NCI-H2196 treated with DMSO at 0.1 percent for 48 hours (cell line): ENCODE results near the gene RIBC1.
"Not testable (repeated sequence)": the region's sequence is repeated elsewhere in the genome, so short reads cannot be mapped to it uniquely, and the experiment has no call there.

ENCODE experiments used
- DNase-seq: peaks from one replicate; lab custom pipeline; 2025; ENCODE audit not compliant: unreplicated experiment; lab: John Stamatoyannopoulos, UW

The RIBC1 gene

GRCh38 chrX:53435997-53436396, 13.3 kb downstream of the RIBC1 start:
- peak; percentile 6 for DNase-seq

DNA sequence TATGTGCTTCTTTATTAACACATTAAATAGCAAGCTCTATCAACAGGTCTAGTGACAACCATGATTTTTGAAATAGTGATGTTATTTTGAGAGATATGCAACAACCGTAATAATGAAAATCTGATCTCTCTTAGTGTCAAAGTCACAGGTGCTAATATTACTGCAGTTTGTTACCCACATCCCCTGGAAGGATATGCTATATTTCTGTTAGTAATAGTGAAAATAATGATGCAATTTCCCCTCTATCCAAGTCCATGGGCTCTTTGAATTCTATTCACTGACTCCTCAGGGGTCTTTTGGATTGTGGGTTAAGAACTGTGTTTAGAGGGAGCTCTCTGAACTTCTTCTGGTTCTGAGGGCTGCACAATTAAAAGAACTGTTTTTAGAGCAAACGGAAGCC, 14.5 kb downstream of the RIBC1 start:
- no peak for DNase-seq

- DNase-seq: no peak
These were observed 15.6 kb downstream of the RIBC1 start for GRCh38 chrX:53438174-53438831.

- DNase-seq: no peak
These were observed 16.2 kb downstream of the RIBC1 start for GRCh38 chrX:53438832-53439230.

DNA sequence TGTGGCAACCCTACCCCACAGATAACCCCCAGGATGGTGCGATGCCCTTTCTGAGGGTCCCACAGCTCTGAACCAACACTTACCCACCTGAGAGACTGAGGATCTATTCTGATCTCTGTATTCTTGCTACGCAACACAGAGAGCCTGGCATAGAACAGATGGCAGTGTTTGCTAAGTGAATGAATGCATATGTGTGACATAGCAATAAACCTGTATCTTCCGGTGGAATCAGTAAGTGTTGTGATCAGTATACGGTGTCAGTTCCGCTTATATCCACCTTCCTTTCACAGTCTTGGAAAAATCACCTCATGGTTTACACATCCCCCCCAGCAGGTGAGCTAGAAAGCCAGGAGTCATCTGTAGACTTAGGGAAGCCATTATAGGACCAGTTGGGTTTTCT, 17.4 kb downstream of the RIBC1 start:
- DNase-seq: no peak

GRCh38 chrX:53440621-53441517, 18.2 kb downstream of the RIBC1 start:
- no peak for DNase-seq

DNA sequence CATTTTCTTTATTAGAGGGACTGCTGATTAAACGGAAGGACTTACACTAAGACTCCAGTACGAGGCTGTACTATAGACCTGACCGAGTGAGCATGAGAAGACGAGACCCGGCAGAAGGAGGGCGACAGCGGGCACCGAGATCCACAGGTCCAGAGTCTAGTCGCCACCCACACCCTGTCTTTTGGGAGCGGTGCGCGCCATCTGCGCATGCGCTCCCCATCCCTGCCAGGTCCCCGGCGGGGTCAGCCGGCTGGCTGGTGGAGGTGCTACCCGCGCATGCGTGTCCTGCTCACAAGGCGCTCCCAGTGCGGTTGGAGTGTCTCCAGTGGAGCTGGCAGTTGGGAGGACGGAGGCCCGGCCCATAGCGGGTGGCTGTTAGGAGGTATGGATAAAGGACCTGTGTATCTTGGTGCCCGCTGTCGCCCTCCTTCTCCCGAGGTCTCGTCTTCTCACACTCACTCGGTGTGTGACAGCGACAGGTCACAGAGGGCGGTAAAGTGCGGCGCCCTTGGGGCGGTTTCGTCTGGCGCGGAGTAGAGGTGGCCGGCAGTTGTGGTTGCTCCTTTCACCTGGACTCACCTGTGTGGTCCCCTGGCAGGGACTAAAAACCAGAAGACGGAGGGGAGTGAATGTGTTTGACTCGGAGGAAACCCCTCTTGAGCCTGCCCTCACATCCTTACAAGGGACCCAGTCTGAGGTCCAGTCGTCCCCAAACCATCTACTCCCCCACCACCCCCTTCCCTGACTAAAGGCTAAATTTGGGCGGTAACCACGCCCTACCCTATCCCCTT, 19.1 kb downstream of the RIBC1 start:
- DNase-seq: peak; percentile 58

DNA sequence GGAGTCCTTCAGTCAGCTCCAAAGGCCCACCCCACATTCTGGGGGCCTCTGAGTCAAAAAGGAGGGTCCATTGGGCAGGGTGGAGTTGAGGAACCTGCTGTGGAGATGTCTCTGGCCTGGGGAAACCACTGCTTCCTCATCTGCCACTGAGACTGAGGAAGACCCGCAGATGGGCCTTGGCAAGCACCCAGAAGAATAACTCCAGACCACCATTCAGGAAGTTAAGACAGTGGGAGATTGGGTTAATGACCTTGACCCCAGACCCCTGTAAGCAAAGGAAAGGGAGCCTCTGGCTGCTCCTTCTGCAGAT, 19.6 kb downstream of the RIBC1 start:
- no peak for DNase-seq

GRCh38 chrX:53445977-53446376, 23.3 kb downstream of the RIBC1 start:
- no peak for DNase-seq

- no peak for DNase-seq
These were observed 24.8 kb downstream of the RIBC1 start for GRCh38 chrX:53447441-53447840.

- DNase-seq: no peak
These were observed 27.0 kb downstream of the RIBC1 start for GRCh38 chrX:53449632-53450031.

DNA sequence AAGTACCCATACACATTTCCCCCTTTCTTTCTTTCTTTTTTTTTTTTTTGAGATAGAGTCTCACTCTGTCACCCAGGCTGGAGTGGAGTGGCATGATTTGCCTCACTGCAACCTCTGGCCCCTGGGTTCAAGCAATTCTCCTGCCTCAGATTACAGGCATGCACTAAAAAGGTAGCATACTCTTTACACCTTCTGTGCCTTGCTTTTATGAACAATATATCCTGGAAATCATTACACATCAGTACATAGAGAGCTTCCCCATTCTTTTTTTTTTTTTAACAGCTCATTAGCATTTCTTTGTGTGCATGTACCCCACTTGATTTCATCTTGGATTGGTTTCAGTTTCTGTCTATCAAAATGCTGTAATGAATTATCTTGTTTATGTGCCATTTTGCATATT, 30.1 kb downstream of the RIBC1 start:
- no peak for DNase-seq

- DNase-seq: no peak
These were observed 33.6 kb downstream of the RIBC1 start for GRCh38 chrX:53456254-53456653.

- DNase-seq: no peak
These were observed 35.4 kb downstream of the RIBC1 start for GRCh38 chrX:53458082-53458481.

GRCh38 chrX:53468659-53469058, 46.0 kb downstream of the RIBC1 start:
- DNase-seq: not testable (repeated sequence)

GRCh38 chrX:53471346-53471745, 48.7 kb downstream of the RIBC1 start:
- no peak for DNase-seq

- no peak for DNase-seq
These were observed 52.0 kb downstream of the RIBC1 start for GRCh38 chrX:53474707-53475106.

DNA sequence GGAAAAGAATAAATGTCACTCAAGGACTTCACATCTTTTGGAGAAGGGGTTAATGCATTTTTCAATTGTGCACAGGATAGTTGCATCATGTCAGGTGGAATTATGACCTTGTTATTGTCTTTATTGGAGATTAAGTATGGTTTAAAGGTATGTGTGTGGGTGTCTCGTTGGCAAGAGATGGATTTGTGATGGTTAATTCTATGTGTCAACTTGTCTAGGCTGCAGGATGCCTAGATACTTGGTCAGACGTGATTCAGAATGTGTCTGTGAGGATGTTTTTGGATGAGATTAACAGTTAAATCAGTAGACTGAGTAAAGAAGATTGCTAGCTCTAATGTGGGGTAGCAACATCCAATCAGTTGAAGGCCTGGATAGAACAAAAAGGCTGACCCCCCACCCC, 53.7 kb downstream of the RIBC1 start:
- no peak for DNase-seq

- no peak for DNase-seq
These were observed 56.6 kb downstream of the RIBC1 start for GRCh38 chrX:53479301-53479700.
